Right ventricle myocardium inferior (tissue), 1 donor: ENCODE results near the gene NFKB1. TPM values are rescaled to one million over a fixed set of nuclear protein-coding genes. Genes with fewer than 3 reads are reported as not detected.

ENCODE experiments used
- ATAC-seq: fragments of 200-7000 bp; cut with Tn5 transposase; one replicate; pipeline ENCODE4 v1.9.1; 2020; ENCODE audit warnings: mild to moderate bottlenecking, moderate library complexity
- DNase-seq: peaks from one replicate; pipeline ENCODE4 v3.0.0; 2021; ENCODE audit errors: missing footprints
- intact Hi-C: fragments of 100-400 bp; cut with DNase I; formaldehyde crosslinking; loops from one replicate; pipeline ENCODE4 v1.11.0; 2022
- total RNA-seq: library from RNA; stranded (reverse); fragmentation: NEBNext Ultra II Directional; extraction: Animal tissue kit (Norgen Biotek cat#: 25700); gene quantifications from one replicate; pipeline ENCODE4 v1.2.1, GENCODE V29; 2021
- donor health status: DM: no; HTN: yes; CAD: no; lungs with severe emphysema.

Gene NFKB1
- total RNA-seq, 1 donor from 2014 or later = 20.6 TPM

DNA sequence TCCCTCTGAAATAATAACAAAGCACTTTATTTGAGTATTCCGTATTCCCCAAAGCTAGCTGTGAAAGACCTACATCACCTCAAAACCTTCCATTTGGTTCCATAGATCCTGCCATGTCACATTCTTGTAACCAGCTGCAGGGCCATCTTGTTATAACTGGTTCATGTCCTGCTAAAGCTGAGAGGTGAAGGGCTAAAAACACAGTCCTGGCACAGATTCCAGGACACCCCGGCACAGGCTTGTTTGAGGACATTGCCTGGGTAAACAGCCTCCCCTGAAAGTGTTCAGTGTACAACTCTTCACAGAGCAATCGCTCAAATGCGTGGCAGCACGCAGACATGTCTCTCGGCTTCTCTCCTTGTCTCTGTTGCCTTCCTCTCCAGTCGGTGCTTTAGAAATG is 130.5 kb downstream of the NFKB1 start:
- no peak for DNase-seq
- no peak for ATAC-seq

DNA sequence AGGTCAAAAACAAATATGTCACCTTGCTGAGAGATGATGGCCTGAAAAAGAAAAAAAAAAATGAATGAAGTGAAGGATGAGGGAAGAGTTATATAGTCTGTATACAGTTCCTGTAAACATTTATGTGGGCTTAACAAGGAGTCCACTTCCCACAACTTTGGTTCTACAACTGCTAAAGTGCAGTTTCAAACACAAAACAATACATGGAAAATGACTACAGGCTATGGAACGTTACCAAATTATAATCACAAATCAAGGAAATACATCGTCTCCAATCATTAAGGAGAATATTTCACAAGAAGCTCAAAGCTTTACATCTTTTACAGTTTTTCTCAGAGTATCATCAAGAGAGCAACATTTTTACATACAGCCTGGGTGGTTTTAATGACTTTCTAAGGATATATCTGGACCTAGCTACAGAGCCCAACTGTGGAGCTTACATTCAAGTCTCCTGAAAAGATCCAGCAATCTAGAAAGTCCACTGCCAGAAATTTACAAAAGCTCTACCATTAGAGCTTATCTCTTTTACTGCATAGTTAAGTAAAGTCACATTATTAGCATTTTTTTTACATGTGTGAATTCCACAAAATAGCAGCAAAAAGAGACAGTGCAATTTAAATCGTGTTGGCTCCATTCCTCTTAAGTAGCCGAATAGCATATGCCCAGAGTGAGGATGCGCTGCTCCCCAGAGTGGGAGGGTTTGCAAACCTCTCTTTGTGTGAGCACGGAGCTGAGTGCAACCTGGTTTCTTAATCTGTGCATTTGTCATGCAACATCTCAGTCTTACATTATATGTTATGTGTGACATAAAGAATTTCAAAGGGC is 131.3 kb downstream of the NFKB1 start:
- no peak for ATAC-seq
- intact Hi-C loops = no loop called here
- DNase-seq = no peak

More for the DNA sequence above, 130.5 kb downstream of the NFKB1 start:
- intact Hi-C loops = no loop called here

DNA sequence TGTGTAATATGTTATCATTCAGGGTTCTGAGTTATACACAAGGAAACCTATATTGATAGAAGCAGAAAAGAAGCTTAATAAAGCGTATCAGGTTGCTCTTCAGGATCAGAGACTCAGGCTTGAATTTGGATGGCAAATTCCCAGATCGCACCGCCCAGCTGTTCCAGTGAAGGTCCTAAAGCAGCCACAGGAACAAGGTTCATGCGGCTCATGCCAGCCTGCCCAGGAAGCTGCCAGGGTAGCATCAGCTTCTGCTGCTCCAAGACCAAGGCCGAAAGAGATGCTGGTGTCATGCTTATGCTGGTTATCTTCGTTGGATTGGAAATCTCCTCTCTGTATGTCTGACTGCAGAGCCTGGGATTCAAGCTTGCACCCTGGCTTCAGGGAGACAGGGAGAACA is 131.9 kb downstream of the NFKB1 start:
- no peak for ATAC-seq
- DNase-seq = no peak
- intact Hi-C loops = no loop called here

DNA sequence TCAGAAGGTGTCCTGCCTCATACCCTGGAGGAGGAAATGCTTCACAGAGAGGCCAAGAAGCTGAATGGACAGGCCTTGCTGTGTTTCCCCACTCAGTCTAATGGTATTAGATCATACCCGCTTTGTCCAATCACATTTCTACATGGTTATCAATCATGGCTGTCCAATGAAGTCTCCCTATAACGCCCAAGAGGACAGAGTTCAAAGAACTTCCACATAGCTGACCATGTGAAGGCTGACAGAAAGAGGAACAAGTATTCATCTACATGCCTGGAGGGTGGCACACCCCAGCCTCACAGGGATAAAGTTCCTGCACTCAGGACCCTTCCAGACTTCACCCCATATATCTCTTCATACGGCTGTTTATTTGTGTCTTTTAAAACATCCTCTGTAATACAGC is 136.2 kb downstream of the NFKB1 start:
- DNase-seq (no peak), ATAC-seq (no peak)
- intact Hi-C loops = no loop called here

- DNase-seq (no peak), ATAC-seq (no peak)
- intact Hi-C loops = no loop called here
Observed at GRCh38 chr4:102638621-102639020, 137.5 kb downstream of the NFKB1 start.

DNA sequence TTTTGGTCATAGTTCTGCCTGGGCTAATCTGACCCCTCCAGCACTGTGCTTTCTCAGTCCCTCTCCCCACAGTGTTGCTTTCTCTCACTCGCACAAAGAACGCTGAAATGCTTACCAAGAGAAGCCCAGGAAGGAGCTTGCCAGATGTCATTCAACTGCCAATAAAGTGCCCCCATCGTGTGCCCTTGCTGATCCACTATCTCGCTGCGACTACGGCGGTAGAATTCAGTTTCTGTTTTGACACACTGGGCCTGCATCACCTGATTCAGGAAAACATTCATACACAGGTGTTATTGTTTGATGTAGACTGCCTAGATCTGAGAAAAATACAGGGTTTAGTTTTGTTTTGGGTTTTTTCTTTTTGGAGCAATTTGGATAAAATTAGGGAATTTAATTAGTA is 138.4 kb downstream of the NFKB1 start:
- DNase-seq (no peak), ATAC-seq (no peak)
- intact Hi-C loops = no loop called here

DNA sequence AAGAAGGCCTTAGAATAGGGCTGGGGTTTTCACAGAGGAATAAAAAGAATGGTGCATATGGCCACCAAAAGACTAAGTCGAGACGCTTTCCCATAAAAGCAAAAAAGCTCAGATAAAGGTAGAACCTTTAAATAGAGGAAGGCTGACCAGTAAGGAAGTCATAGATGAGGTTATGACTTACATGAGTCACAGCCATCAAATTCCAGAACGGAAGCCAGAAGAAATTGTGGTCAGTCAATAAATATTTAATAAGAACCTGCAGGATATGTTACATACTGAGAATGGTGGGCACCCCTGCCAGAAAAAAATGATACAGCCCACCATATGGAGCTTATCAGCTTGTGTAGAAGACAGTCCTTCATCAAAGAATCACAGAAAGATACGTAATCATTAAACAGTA is 139.5 kb downstream of the NFKB1 start:
- no peak for ATAC-seq
- intact Hi-C loops = no loop called here
- no peak for DNase-seq

DNA sequence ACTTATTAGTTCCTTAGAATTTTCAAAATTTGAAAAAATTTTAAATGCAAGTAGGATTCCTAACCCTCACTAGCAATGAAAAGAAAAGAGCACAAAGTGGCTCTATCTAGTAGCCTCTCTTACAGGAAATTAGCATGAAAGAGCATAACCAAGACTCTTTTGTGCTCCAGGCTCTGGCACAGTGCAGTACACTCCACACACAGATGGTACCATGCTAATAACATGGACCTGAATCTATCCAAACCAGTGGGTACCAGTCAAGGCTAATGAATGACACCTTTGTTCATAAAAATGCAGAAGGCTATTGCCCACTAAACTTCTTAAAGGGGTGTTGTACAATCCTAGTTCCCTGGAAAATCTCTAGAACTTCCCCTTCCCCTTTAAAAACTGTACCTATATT is 140.6 kb downstream of the NFKB1 start:
- ATAC-seq (no peak), DNase-seq (no peak)
- intact Hi-C loops = no loop called here

DNA sequence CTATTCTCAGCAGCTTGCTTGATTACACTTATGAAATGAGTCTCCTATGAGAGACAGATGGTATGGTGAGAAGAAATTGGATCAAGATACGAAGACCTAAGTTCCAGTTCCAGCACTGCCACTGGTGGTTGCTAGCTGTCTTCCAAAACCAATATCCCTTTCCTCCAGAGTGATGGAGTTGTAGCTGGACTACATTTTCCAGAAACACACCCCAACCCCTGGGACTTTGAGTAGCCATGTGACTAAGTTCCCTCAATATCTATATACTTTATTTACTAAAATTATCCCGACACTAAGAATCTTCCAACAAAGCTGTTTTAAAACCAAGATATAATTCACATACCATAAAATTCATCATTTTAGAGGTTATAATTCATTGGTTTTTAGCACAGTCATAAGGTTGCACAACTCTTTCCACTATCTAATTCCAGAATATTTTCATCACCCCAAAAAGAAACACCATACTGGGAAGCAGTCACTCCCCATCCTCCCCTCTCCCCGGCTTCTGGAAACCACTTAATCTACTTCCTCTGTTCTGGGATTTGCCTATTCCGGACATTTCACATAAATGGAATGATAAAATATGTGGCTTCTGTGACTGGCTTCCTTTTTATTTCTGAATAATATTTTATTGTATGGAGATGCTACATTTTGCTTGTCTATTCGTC is 141.6 kb downstream of the NFKB1 start:
- DNase-seq = no peak
- peak; percentile 89 for ATAC-seq
- intact Hi-C loops = no loop called here

DNA sequence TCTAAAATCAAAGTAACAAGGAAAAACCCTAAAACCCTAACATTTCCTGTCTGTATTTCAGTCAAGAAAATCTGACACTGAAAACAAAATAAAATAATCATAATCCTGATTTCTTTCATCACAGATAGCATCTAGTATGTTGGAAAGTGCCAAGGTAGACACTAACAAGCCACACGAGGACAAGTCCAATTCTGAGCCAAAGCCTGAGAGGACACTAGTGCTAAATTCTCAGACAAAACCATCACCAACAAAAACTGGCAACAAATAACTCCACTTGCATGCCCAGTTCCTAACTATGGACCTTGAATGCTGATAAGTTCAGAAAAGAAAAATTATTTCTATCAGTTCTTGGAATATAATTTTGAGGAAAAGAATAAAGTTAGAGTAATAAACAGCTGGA is 146.0 kb downstream of the NFKB1 start:
- DNase-seq = no peak
- intact Hi-C loops = no loop called here
- ATAC-seq = no peak

GRCh38 chr4:102657206-102657605 is 156.0 kb downstream of the NFKB1 start:
- intact Hi-C loops = no loop called here
- ATAC-seq = no peak
- no peak for DNase-seq

DNA sequence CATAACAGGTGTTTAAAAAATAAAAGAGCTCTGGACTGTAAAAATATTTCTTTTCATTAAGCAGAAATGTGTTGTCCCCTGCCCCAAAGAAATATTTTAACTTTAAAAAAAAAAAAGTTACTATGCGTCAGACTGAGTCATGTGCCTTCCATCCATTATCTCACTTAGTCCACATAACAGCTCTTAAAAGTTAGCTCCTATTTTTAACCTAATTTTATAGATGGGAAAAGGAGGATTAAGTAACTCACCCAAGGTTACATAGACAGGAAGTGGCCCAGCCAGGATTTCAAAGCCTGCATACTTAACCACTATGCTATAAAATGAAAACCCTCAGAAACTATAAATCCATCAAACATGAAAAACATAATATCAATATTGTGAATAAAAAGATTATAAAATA is 161.9 kb downstream of the NFKB1 start:
- DNase-seq (no peak), ATAC-seq (no peak)
- intact Hi-C loops = no loop called here

- DNase-seq = no peak
- intact Hi-C loops = no loop called here
- ATAC-seq = no peak
Observed at GRCh38 chr4:102665527-102665926, 164.4 kb downstream of the NFKB1 start.

Other genes with a start within 250 kb of the NFKB1 start
- gene SLC39A8, start 155.9 kb upstream of the NFKB1 start, total RNA-seq = 3.1 TPM